Ishikawa (cell line): ENCODE measurements around the gene ADGRL3.

ENCODE experiments used
- CEBPB ChIP-seq: IDR thresholded peaks from 2 replicates; pipeline ENCODE4 v1.6.1; 2012
- CREB1 ChIP-seq: IDR thresholded peaks from 2 replicates; pipeline ENCODE4 v1.6.1; 2012; ENCODE audit warnings: low read depth
- EGR1 ChIP-seq: IDR thresholded peaks from 2 replicates; pipeline ENCODE4 v1.6.1; 2012
- EP300 ChIP-seq: IDR thresholded peaks from 2 replicates; pipeline ENCODE4 v1.6.1; 2012; ENCODE audit warnings: borderline replicate concordance
- NFIC ChIP-seq: IDR thresholded peaks from 2 replicates; pipeline ENCODE4 v1.6.1; 2012
- RAD21 ChIP-seq: IDR thresholded peaks from 2 replicates; pipeline ENCODE4 v1.6.1; 2012; ENCODE audit warnings: low read depth
- TAF1 ChIP-seq: IDR thresholded peaks from 2 replicates; pipeline ENCODE4 v1.6.1; 2012; ENCODE audit warnings: low read depth, mild to moderate bottlenecking
- TEAD4 ChIP-seq: IDR thresholded peaks from 2 replicates; pipeline ENCODE4 v1.6.1; 2012
- YY1 ChIP-seq: IDR thresholded peaks from 2 replicates; pipeline ENCODE4 v1.6.1; 2012; ENCODE audit warnings: low read depth
- ZBTB7A ChIP-seq: IDR thresholded peaks from 2 replicates; pipeline ENCODE4 v1.6.1; 2012; ENCODE audit warnings: low read depth
- TF ChIP-seq, protein P1 (sequence below): IDR thresholded peaks from 2 replicates; pipeline ENCODE4 v1.6.1; 2012
- TF ChIP-seq, protein P2 (sequence below): IDR thresholded peaks from 2 replicates; pipeline ENCODE4 v1.6.1; 2012; ENCODE audit warnings: low read depth, mild to moderate bottlenecking
- TF ChIP-seq, protein P3 (sequence below): IDR thresholded peaks from 2 replicates; pipeline ENCODE4 v1.6.1; 2012

DNA sequence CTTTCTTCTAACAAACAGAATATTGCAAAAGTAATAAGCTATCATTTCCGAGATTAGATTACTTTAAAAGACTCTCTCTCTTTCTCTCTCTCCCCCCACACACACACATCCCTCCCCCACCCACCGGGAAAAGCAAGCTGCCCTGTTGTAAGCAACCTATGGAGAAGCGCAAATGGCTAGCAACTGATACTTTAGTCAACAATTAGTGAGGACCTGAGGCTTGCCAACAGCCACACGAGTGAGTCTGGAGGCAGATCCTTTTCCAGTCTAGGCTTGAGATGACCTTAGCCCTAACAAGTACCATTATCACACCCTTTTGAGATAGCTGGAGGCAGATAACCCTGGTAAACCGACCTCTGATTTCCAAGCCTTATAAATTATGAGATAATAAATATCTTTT lies 19.7 kb upstream of the ADGRL3 start:
- TF ChIP-seq CEBPB: no peak
- TF ChIP-seq, protein P1, sequence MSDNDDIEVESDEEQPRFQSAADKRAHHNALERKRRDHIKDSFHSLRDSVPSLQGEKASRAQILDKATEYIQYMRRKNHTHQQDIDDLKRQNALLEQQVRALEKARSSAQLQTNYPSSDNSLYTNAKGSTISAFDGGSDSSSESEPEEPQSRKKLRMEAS: no peak
- TF ChIP-seq TAF1: no peak
- TF ChIP-seq, protein P2, sequence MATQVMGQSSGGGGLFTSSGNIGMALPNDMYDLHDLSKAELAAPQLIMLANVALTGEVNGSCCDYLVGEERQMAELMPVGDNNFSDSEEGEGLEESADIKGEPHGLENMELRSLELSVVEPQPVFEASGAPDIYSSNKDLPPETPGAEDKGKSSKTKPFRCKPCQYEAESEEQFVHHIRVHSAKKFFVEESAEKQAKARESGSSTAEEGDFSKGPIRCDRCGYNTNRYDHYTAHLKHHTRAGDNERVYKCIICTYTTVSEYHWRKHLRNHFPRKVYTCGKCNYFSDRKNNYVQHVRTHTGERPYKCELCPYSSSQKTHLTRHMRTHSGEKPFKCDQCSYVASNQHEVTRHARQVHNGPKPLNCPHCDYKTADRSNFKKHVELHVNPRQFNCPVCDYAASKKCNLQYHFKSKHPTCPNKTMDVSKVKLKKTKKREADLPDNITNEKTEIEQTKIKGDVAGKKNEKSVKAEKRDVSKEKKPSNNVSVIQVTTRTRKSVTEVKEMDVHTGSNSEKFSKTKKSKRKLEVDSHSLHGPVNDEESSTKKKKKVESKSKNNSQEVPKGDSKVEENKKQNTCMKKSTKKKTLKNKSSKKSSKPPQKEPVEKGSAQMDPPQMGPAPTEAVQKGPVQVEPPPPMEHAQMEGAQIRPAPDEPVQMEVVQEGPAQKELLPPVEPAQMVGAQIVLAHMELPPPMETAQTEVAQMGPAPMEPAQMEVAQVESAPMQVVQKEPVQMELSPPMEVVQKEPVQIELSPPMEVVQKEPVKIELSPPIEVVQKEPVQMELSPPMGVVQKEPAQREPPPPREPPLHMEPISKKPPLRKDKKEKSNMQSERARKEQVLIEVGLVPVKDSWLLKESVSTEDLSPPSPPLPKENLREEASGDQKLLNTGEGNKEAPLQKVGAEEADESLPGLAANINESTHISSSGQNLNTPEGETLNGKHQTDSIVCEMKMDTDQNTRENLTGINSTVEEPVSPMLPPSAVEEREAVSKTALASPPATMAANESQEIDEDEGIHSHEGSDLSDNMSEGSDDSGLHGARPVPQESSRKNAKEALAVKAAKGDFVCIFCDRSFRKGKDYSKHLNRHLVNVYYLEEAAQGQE: no peak
- no peak for TF ChIP-seq NFIC
- TF ChIP-seq EP300: no peak
- no peak for TF ChIP-seq RAD21
- TF ChIP-seq, protein P3, sequence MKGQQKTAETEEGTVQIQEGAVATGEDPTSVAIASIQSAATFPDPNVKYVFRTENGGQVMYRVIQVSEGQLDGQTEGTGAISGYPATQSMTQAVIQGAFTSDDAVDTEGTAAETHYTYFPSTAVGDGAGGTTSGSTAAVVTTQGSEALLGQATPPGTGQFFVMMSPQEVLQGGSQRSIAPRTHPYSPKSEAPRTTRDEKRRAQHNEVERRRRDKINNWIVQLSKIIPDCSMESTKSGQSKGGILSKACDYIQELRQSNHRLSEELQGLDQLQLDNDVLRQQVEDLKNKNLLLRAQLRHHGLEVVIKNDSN: no peak
- no peak for TF ChIP-seq EGR1
- TF ChIP-seq ZBTB7A: no peak
- no peak for TF ChIP-seq CREB1
- no peak for TF ChIP-seq YY1
- TF ChIP-seq TEAD4: no peak
